Brain microvascular endothelial cell (primary cell): ENCODE data around the gene RHEX.

Experiments
- DNase-seq: peaks from one replicate; pipeline ENCODE4 v3.0.0-alpha.2; 2020
- H3K27ac ChIP-seq: fragments of 250-450 bp; sonication (Bioruptor Pico); 2 replicates; pipeline ENCODE4 v1.5.1; 2020; ENCODE audit warnings: mild to moderate bottlenecking, moderate library complexity
- H3K27me3 ChIP-seq: fragments of 250-450 bp; sonication (Bioruptor Pico); replicated peaks from 2 replicates; pipeline ENCODE4 v1.5.1; 2020; ENCODE audit warnings: mild to moderate bottlenecking
- H3K36me3 ChIP-seq: fragments of 250-450 bp; sonication (Bioruptor Pico); replicated peaks from 2 replicates; pipeline ENCODE4 v1.5.1; 2020; ENCODE audit warnings: mild to moderate bottlenecking
- H3K4me3 ChIP-seq: 2 replicates; pipeline ENCODE4 v1.5.1; 2011; ENCODE audit warnings: low read depth, mild to moderate bottlenecking, control low read depth, low read length, moderate library complexity
- in situ Hi-C: cut with HindIII; loops from 2 replicates; pipeline ENCODE4 v1.10.0; 2017; ENCODE audit warnings: low sequenced_read_pairs, low pct_ligation_motif_present
- TF ChIP-seq, protein P1 (sequence below): IDR thresholded peaks from 2 replicates; pipeline ENCODE4 v1.5.1; 2011; ENCODE audit warnings: low read depth, mild to moderate bottlenecking, moderate library complexity, low read length, control low read depth, inconsistent platforms; ENCODE audit errors: missing control alignments

Gene RHEX

GRCh38 chr1:206040328-206040727 is 12.6 kb upstream of the RHEX start:
- in situ Hi-C loops, result no loop called here
- TF ChIP-seq, protein P1, sequence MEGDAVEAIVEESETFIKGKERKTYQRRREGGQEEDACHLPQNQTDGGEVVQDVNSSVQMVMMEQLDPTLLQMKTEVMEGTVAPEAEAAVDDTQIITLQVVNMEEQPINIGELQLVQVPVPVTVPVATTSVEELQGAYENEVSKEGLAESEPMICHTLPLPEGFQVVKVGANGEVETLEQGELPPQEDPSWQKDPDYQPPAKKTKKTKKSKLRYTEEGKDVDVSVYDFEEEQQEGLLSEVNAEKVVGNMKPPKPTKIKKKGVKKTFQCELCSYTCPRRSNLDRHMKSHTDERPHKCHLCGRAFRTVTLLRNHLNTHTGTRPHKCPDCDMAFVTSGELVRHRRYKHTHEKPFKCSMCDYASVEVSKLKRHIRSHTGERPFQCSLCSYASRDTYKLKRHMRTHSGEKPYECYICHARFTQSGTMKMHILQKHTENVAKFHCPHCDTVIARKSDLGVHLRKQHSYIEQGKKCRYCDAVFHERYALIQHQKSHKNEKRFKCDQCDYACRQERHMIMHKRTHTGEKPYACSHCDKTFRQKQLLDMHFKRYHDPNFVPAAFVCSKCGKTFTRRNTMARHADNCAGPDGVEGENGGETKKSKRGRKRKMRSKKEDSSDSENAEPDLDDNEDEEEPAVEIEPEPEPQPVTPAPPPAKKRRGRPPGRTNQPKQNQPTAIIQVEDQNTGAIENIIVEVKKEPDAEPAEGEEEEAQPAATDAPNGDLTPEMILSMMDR, result no peak
- DNase-seq, result no peak
- Histone ChIP-seq H3K4me3 (no peak overlapping the region), H3K36me3 (no peaks in the 10 kb centered on the region), H3K27ac (no peak overlapping the region), H3K27me3 (peaks cover 23% of the 10 kb centered on the region)

- H3K27me3 ChIP-seq, result peaks cover 26% of the 10 kb centered on the region
- no peak overlapping the region for H3K27ac ChIP-seq
- H3K4me3 ChIP-seq, result no peak overlapping the region
- in situ Hi-C loops, result no loop called here
- no peak for DNase-seq
- no peaks in the 10 kb centered on the region for H3K36me3 ChIP-seq
- TF ChIP-seq, protein P1, result no peak
Measured at GRCh38 chr1:206041640-206042039, 11.3 kb upstream of the RHEX start.

GRCh38 chr1:206047271-206047670 is 5.7 kb upstream of the RHEX start:
- TF ChIP-seq, protein P1, result no peak
- Histone ChIP-seq H3K4me3 (no peak overlapping the region), H3K36me3 (no peaks in the 10 kb centered on the region), H3K27me3 (peaks cover 7% of the 10 kb centered on the region), H3K27ac (no peak overlapping the region)
- in situ Hi-C loops, result no loop called here
- DNase-seq, result no peak

DNA sequence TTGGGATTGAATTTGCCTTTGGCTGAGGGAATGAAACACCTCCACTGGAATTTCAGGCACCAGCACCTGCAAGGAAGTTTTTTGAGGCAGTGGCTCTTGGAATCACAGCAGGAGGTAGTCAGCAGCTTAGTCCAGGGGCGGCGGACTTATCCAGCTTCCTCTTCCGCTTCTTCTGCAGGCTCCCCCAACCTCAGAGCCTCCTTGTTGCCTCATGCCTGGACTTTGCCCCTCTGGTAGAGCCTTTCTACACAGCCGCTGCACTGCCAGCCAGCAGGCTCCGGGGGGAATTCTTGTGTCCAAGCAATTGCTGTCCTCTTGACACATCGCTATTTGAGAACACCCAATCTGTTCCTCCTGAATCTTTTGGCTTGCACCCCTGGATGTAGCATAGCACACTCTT is 4.4 kb upstream of the RHEX start:
- in situ Hi-C loops, result no loop called here
- TF ChIP-seq, protein P1, result no peak
- Histone ChIP-seq H3K36me3 (no peaks in the 10 kb centered on the region), H3K27ac (no peak overlapping the region), H3K27me3 (peaks cover 7% of the 10 kb centered on the region), H3K4me3 (no peak overlapping the region)
- no peak for DNase-seq

- peaks cover 7% of the 10 kb centered on the region for H3K27me3 ChIP-seq
- H3K27ac ChIP-seq, result no peak overlapping the region
- in situ Hi-C loops, result no loop called here
Measured at GRCh38 chr1:206049293-206049692, 3.7 kb upstream of the RHEX start.

More at GRCh38 chr1:206049293-206049692, 3.7 kb upstream of the RHEX start:
- TF ChIP-seq, protein P1, result no peak
- H3K4me3 ChIP-seq, result no peak overlapping the region
- H3K36me3 ChIP-seq, result no peaks in the 10 kb centered on the region
- no peak for DNase-seq
